Activated T-helper 17 cell treated with anti-CD3 and anti-CD28 coated beads, Interleukin-2, amount 50 U/mL, for 72 hours (primary cell): ENCODE measurements around the gene PHOSPHO2. TPM values are rescaled to one million over a fixed set of nuclear protein-coding genes. Genes with fewer than 3 reads are reported as not detected.
"Not testable (repeated sequence)": the region's sequence is repeated elsewhere in the genome, so short reads cannot be mapped to it uniquely, and the experiment has no call there.

ENCODE experiments used
- ATAC-seq: fragments of 150-1000 bp; cut with Tn5 transposase; replicated peaks from 2 replicates; pipeline ENCODE4 v1.10.0; 2021; ENCODE audit warnings: mild to moderate bottlenecking, moderate library complexity
- H3K27ac Mint-ChIP-seq: one replicate; pipeline ENCODE4 v1.8.0; 2022; ENCODE audit warnings: mixed read lengths
- H3K27me3 Mint-ChIP-seq: one replicate; pipeline ENCODE4 v1.8.0; 2022; ENCODE audit warnings: mixed read lengths
- H3K36me3 Mint-ChIP-seq: one replicate; pipeline ENCODE4 v1.8.0; 2022; ENCODE audit warnings: low read depth, mild to moderate bottlenecking, mixed read lengths
- H3K4me1 Mint-ChIP-seq: one replicate; pipeline ENCODE4 v1.8.0; 2022; ENCODE audit warnings: mixed read lengths
- H3K4me3 Mint-ChIP-seq: one replicate; pipeline ENCODE4 v1.8.0; 2022; ENCODE audit warnings: mild to moderate bottlenecking, mixed read lengths
- H3K9me3 Mint-ChIP-seq: one replicate; pipeline ENCODE4 v1.8.0; 2022; ENCODE audit warnings: mixed read lengths
- total RNA-seq, 2 donors: library from RNA; stranded (reverse); gene quantifications; one replicate each; pipeline ENCODE4 v1.2.3, GENCODE V29; 2022

The PHOSPHO2 gene
- total RNA-seq, 2 donors from 2014 or later, result 2.9 to 4.3 TPM

DNA sequence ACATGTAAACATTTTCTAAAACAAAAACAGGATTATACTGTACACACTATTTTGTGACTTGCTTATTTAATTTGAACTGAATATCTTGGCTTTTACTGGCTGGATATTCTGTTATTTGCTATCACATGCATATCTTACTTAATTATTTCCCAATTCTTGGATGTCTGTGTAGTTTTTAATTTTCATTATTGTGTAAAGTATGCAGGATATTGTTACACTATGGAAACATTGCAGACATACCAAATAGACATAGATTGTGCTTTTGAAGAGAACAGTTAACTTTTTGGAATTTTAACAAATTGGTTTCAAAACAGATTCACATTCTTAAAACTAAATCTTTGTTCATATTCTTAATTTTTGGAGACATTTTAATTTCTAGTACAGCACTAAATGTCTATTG is 2.1 kb downstream of the PHOSPHO2 start:
- Mint-ChIP-seq H3K27me3 (no peaks in the 10 kb centered on the region), H3K4me1 (peaks cover 8% of the 10 kb centered on the region), H3K36me3 (peaks cover 24% of the 10 kb centered on the region), H3K4me3 (no peak overlapping the region), H3K27ac (no peak overlapping the region), H3K9me3 (no peaks in the 10 kb centered on the region)
- ATAC-seq, result no peak

DNA sequence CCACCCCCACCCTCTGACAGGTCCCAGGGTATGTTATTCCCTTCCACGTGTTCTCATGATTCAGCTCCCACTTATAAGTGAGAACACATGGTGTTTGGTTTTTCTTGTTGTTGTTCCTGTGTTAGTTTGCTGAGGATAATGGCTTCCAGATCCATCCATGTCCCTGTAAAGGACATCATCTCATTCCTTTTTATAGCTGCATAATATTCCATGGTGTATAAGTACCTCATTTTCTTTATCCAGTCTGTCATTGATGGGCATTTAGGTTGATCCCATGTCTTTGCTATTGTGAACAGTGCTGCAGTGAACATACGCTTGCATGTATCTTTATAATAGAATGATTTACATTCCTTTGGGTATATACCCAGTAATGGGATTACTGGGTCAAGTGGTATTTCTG is 4.9 kb downstream of the PHOSPHO2 start:
- not testable (repeated sequence) for H3K4me1 Mint-ChIP-seq, H3K27me3 Mint-ChIP-seq, H3K27ac Mint-ChIP-seq, H3K4me3 Mint-ChIP-seq, H3K9me3 Mint-ChIP-seq, ATAC-seq
- H3K36me3 Mint-ChIP-seq, result peaks cover 24% of the 10 kb centered on the region

DNA sequence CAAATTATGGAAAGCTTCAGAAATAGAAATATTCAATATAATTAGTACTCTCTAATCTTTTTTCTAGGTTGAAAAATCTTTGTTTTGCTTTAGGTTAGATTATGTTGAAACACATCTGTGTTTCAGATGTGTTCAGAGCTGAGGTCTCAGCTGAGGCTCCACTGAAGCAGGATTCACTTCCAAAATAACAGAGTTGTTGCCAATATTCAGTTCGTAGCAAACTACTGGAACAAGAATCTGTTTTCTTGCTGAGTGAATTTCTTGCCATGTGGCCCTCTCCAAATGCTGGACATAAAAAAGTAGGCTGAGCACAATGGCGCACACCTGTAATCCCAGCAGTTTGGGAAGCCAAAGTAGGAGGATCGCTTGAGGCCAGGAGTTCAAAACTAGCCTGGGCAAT is 8.7 kb downstream of the PHOSPHO2 start:
- no peak overlapping the region for H3K27ac Mint-ChIP-seq
- H3K4me1 Mint-ChIP-seq, result no peaks in the 10 kb centered on the region
- ATAC-seq, result no peak
- H3K4me3 Mint-ChIP-seq, result no peak overlapping the region
- no peaks in the 10 kb centered on the region for H3K27me3 Mint-ChIP-seq
- peaks cover 24% of the 10 kb centered on the region for H3K36me3 Mint-ChIP-seq
- H3K9me3 Mint-ChIP-seq, result no peaks in the 10 kb centered on the region

DNA sequence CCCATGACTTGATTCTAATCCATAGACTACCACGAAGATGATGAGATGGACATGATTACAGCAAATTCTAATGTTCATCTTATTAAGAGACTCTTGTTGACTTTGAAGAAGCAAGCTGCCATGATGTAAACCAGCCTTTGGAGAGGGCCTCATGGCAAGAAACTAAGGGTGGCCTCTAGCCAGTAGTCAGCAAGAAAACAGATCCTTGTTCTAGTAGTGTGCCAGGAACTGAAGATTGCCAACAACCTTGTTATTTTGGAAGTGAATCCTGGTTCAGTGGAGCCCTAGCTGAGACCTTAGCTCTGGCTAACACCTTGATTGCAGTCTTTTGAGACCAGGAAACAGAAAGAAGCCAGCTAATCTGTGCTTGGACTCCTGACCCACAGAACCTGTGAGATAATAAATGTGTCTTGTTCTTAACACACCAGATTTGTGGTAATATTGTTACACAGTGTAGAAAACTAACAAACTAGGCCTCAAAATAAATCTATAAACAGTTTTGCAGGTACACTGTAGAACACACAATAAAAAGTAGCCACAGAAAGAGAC is 10.0 kb downstream of the PHOSPHO2 start:
- H3K27ac Mint-ChIP-seq, result no peak overlapping the region

DNA sequence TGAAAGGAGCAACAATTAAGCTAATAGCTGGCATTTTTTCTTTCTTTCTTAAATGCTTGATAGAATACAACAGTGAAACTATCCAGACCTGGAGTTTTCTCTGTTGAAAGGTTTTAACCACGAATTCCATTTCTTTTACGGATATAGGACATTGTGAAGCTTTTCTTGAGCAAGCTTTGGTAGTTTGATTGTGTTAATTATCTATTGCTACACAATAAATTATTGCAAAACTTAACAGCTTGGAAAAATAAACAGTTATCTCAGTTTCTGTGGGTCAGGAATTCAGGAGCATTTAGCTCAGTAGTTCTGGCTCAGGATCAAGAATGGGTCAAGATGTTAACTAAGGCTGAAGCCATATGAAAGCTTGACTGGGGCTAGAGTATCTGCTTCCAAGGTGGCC is 11.7 kb downstream of the PHOSPHO2 start:
- no peak overlapping the region for H3K27ac Mint-ChIP-seq
- H3K36me3 Mint-ChIP-seq, result peaks cover 3% of the 10 kb centered on the region
- H3K27me3 Mint-ChIP-seq, result no peaks in the 10 kb centered on the region
- H3K9me3 Mint-ChIP-seq, result no peaks in the 10 kb centered on the region
- no peak for ATAC-seq
- H3K4me1 Mint-ChIP-seq, result no peaks in the 10 kb centered on the region
- no peak overlapping the region for H3K4me3 Mint-ChIP-seq

More for the DNA sequence above, 10.0 kb downstream of the PHOSPHO2 start:
- H3K27me3 Mint-ChIP-seq, result no peaks in the 10 kb centered on the region
- H3K36me3 Mint-ChIP-seq, result peaks cover 16% of the 10 kb centered on the region
- no peaks in the 10 kb centered on the region for H3K9me3 Mint-ChIP-seq
- no peaks in the 10 kb centered on the region for H3K4me1 Mint-ChIP-seq
- ATAC-seq, result no peak
- no peak overlapping the region for H3K4me3 Mint-ChIP-seq

DNA sequence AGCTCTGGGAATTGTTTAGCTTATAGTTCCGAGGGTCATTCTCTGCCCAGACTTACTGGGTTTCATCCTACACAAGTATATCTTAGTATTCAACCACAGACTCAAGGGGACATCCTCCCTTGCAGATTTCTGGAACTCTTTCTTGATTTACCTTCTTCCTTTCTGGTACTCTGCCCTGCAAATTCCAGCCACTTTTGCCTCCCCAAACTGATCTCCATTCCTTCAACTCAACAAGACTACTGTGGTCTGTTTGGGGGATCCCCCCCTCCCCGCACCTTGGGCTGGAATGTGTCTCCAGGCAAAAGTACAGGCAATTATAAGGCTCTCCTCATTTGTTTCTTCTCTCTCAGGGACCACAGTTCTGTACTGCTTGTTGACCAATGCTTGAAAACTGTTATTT is 13.4 kb downstream of the PHOSPHO2 start:
- Mint-ChIP-seq H3K27me3 (no peaks in the 10 kb centered on the region), H3K4me3 (no peak overlapping the region), H3K4me1 (no peaks in the 10 kb centered on the region), H3K27ac (no peak overlapping the region), H3K9me3 (no peaks in the 10 kb centered on the region), H3K36me3 (no peaks in the 10 kb centered on the region)
- ATAC-seq, result no peak

DNA sequence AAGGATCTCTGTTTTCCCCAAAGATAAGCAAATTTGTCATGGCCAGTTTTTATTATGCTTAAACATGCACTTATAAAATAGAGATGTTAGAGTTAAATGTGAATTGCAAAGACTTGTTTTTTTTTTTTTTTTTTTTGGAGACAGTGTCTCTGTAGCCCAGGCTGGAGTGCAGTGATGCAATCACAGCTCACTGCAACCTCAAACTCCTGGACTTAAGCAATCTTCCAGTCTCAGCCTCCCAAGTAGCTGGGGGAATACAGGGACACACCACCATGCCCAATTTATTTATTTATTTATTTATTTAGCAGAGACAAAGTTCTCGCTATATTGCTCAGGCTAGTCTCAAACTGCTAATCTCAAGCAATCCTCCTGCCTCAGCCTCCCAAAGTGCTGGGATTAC is 15.1 kb downstream of the PHOSPHO2 start:
- Mint-ChIP-seq H3K9me3 (no peaks in the 10 kb centered on the region), H3K4me1 (no peaks in the 10 kb centered on the region), H3K27me3 (no peaks in the 10 kb centered on the region), H3K36me3 (no peaks in the 10 kb centered on the region), H3K27ac (no peak overlapping the region), H3K4me3 (no peak overlapping the region)
- ATAC-seq, result no peak

DNA sequence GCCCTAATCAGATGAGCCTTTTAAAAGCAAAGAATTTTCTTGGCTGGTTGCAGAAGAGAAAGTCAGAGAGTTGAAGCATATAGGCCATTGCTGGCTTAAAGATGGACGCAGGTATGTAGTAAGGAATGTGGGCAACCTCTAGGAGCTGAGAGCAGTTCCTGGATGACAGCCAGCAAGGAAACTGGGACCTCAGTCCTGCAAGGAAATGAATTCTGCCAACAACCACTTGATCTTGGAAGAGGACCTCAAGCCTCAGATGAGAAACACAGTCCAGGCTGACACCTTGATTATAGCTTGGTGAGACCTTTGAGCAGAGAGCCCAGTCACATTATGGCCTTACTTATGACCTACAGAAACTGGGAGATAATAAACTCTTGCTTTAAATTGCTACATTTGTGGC is 15.7 kb downstream of the PHOSPHO2 start:
- ATAC-seq, result no peak
- Mint-ChIP-seq H3K27ac (no peak overlapping the region), H3K9me3 (no peaks in the 10 kb centered on the region), H3K4me1 (no peaks in the 10 kb centered on the region), H3K27me3 (no peaks in the 10 kb centered on the region), H3K36me3 (no peaks in the 10 kb centered on the region), H3K4me3 (no peak overlapping the region)

DNA sequence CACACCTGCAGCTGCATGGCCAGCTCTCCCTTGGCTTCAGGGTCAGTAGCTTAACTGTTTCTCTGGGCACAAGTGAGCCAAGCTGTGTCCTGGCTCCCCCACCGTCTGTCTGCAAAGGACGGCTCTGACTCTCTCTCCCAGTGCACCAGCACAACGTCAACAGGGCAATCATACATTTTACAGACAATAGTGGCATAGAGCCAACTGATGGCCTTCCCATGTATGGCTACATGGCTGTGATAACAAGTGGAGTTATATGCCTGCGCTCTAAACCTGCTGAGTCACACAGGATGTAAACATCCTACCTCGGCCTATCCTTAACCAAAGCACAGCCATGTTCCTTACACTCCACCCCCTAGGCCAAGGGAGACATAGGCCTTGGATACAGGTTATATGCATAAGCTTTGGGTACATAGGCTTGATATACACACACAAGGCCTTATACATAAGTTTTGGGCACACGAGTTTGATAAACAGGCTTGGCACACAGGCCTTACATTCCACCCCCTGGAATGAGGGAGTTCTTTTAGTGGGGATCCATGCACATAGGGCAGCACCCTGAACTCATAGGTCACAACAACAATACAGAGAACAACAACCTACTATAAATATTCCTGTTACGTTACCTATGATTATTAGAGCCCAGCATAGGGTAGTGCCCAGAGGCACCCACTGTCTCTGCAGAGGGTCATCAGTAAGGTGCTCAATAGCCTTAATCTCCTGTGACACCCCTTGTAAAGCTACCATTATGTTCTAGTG is 17.7 kb downstream of the PHOSPHO2 start:
- no peaks in the 10 kb centered on the region for H3K27me3 Mint-ChIP-seq
- no peaks in the 10 kb centered on the region for H3K36me3 Mint-ChIP-seq
- no peaks in the 10 kb centered on the region for H3K9me3 Mint-ChIP-seq
- H3K4me3 Mint-ChIP-seq, result no peak overlapping the region
- H3K4me1 Mint-ChIP-seq, result no peaks in the 10 kb centered on the region
- no peak overlapping the region for H3K27ac Mint-ChIP-seq
- no peak for ATAC-seq

DNA sequence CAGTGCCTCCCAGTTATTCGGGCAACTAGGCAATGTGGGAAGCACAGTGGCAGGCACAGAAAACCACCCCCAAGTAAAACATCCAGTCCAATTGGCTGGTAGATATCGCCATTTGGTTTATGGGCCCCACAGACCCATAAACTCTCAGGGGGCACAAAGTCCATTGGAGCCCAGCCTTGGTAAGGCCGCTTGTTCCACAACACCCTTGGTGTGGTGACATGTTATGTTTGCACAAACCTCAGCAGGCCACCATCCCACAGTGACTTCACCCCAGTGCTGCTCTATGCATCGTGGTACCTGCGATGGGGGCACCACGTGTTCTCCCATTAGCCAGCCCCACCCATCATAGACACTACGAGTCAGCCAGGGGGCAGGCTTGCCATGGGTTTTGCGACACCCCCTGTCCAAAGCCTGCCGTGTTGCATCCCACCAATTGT is 18.5 kb downstream of the PHOSPHO2 start:
- Mint-ChIP-seq H3K36me3 (no peaks in the 10 kb centered on the region), H3K4me3 (no peak overlapping the region), H3K9me3 (no peaks in the 10 kb centered on the region), H3K4me1 (no peaks in the 10 kb centered on the region), H3K27me3 (no peaks in the 10 kb centered on the region), H3K27ac (no peak overlapping the region)
- ATAC-seq, result no peak

DNA sequence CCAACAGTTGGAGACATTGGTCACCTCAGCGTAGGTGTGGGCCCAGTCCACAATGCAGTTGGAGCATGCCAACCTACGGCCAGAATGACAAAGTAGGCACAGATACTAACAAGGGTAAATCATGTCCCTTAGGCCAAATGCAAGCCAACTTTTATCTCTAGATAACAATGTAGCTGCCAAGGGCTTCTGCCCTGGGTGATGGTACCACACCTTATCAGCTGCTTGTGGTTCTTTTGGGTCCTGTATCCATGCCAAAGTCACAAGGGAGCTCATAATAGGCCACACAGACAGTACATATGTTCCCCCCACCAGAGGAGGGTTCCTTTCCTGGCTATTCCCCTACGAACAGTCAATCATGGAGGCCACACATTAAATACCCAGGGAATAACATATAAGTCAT is 19.1 kb downstream of the PHOSPHO2 start:
- no peaks in the 10 kb centered on the region for H3K9me3 Mint-ChIP-seq
- H3K36me3 Mint-ChIP-seq, result no peaks in the 10 kb centered on the region

DNA sequence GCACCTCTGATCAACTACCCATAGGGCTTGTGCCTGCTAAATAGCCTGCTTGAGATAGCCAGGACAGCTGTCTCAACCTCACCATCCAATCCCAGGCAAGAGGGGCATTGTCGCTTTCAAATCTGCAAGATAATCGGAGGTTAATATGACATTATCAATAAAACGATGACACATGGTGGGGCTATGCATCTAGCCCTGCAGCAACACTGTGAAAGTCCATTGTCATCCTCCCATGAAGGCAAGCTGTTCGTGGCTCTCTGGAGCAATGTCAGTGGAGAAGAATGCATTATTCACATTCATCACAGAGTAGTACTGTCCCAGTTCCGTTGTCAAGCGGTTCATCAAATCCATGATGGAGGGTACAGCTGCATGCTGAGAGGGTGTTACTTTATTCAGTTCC is 20.4 kb downstream of the PHOSPHO2 start:
- no peak overlapping the region for H3K4me3 Mint-ChIP-seq
- no peaks in the 10 kb centered on the region for H3K36me3 Mint-ChIP-seq
- ATAC-seq, result no peak
- H3K27me3 Mint-ChIP-seq, result no peaks in the 10 kb centered on the region
- no peak overlapping the region for H3K27ac Mint-ChIP-seq
- no peaks in the 10 kb centered on the region for H3K9me3 Mint-ChIP-seq
- H3K4me1 Mint-ChIP-seq, result no peaks in the 10 kb centered on the region

More for the DNA sequence above, 19.1 kb downstream of the PHOSPHO2 start:
- no peaks in the 10 kb centered on the region for H3K27me3 Mint-ChIP-seq
- H3K4me1 Mint-ChIP-seq, result no peaks in the 10 kb centered on the region
- no peak overlapping the region for H3K4me3 Mint-ChIP-seq
- no peak for ATAC-seq
- H3K27ac Mint-ChIP-seq, result no peak overlapping the region

DNA sequence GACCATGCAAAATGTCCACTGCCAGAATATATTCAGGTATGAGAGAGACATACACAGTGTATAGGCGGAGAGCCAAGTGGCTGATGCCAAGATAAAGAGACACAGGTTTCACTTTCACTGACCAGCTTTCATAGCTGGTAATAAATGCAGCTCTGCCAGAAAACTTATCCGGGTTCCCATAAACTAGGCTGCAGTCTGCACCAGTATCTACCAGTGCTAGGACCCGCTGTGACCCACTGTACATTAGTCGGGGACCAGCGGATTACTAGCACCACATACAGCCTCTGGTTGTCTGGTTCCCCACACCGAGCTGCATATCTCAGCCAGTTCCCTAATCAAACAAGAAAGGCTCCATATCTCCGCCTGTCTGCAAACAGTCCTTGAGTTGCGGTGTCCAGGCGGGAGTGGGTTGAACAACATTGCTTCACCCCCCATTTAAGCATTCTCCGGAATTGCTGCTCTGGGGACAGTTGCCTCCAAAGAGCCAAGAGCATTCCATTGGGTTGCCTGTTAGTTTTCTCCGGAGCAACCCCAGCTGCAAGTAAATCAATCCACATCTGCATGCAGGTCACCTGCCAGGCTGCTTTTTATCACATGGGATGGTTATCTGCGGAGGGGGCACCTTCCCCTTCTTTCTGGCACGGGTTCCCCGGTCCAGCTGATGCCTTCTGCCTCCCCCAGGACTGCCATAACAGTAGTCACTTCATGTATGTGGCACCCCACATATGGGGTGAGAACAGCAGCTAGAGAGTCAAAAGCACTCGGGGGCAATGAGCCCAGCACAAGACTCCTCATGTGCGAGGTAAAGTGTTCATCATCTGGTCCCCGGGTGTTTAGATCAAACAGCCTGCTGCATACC is 21.3 kb downstream of the PHOSPHO2 start:
- no peaks in the 10 kb centered on the region for H3K4me1 Mint-ChIP-seq
- no peak overlapping the region for H3K4me3 Mint-ChIP-seq
- no peak for ATAC-seq
- no peaks in the 10 kb centered on the region for H3K9me3 Mint-ChIP-seq
- no peak overlapping the region for H3K27ac Mint-ChIP-seq
- no peaks in the 10 kb centered on the region for H3K27me3 Mint-ChIP-seq
- H3K36me3 Mint-ChIP-seq, result no peaks in the 10 kb centered on the region

DNA sequence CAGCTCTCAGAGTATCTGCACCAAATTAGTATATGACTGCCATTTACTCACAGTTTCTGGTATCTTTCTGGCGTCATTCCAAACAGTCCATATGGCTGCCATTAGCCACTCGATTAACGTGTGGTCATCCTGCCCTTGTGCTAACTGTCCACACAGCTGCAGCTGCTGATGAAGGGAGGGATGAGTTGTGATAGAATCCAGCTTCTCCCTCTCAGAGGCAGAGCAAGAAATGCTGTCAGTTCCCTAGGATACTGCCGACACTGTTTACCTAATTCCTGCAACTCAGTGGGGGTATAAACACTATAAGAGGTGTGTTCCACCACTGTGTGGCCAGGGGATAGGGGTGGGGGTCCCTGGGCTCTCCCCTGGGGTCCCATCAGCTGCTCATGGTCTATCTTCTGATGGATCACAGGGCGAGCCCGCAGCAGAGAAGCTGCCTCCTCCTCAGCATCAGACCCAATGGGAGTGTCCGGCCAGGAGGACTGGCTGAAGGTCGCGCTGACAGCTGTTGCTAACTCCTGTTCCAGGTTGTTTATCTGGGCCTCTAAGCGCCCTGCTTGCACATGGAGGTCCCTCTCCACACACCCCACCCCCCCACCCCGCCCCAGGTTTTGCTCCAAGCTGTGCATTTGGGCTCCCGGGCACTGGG is 22.1 kb downstream of the PHOSPHO2 start:
- H3K4me1 Mint-ChIP-seq, result no peaks in the 10 kb centered on the region
- no peak overlapping the region for H3K4me3 Mint-ChIP-seq
- H3K36me3 Mint-ChIP-seq, result no peaks in the 10 kb centered on the region
- no peaks in the 10 kb centered on the region for H3K9me3 Mint-ChIP-seq
- ATAC-seq, result no peak
- no peak overlapping the region for H3K27ac Mint-ChIP-seq
- no peaks in the 10 kb centered on the region for H3K27me3 Mint-ChIP-seq
